A673 (cell line): ENCODE results near the gene FGF6. TPM values are rescaled to one million over a fixed set of nuclear protein-coding genes. Genes with fewer than 3 reads are reported as not detected.

Source experiments
- BruUV-seq: library from RNA; stranded (reverse); fragments of 400-500 nt; replicated peaks from 2 replicates; lab custom pipeline; 2021; lab: Mats Ljungman, UMichigan
- CTCF ChIA-PET: fragments of 300-600 bp; sonication (Branson Sonifier 250); formaldehyde crosslinking; loops from one replicate; lab custom pipeline; 2022; ENCODE audit warnings: antibody characterized with exemption; lab: Charles Lee
- POLR2A ChIA-PET: fragments of 300-600 bp; sonication (Branson Sonifier 250); formaldehyde crosslinking; loops from one replicate; lab custom pipeline; 2022; ENCODE audit warnings: antibody characterized with exemption; ENCODE audit not compliant: low non-redundant PET; lab: Charles Lee
- DNase-seq: peaks from one replicate; pipeline ENCODE4 v3.0.0-alpha.2; 2015; ENCODE audit warnings: low spot score
- H3K27ac ChIP-seq: fragments of 200-600 bp; sonication (generic); 2 replicates; pipeline ENCODE4 v1.5.1; 2016; ENCODE audit warnings: mixed run types, low read depth, mild to moderate bottlenecking, mixed read lengths, antibody characterized with exemption, low read length; ENCODE audit not compliant: poor library complexity, severe bottlenecking
- H3K27me3 ChIP-seq: fragments of 200-600 bp; sonication (generic); replicated peaks from 2 replicates; pipeline ENCODE4 v1.6.1; 2017; ENCODE audit warnings: mixed run types, low read depth, mild to moderate bottlenecking, mixed read lengths, antibody characterized with exemption, low read length; ENCODE audit not compliant: insufficient read depth, poor library complexity
- H3K36me3 ChIP-seq: fragments of 200-600 bp; sonication (generic); 2 replicates; pipeline ENCODE4 v1.6.1; 2016; ENCODE audit warnings: mixed run types, mild to moderate bottlenecking, mixed read lengths, antibody characterized with exemption, low read length; ENCODE audit not compliant: insufficient read depth, poor library complexity, severe bottlenecking
- H3K4me1 ChIP-seq: fragments of 200-600 bp; sonication (generic); 2 replicates; pipeline ENCODE4 v1.6.1; 2017; ENCODE audit warnings: mixed run types, mild to moderate bottlenecking, mixed read lengths, antibody characterized with exemption, low read length; ENCODE audit not compliant: insufficient read depth, poor library complexity, severe bottlenecking
- H3K4me3 ChIP-seq: fragments of 200-600 bp; sonication (generic); 2 replicates; pipeline ENCODE4 v1.5.1; 2016; ENCODE audit warnings: low read depth, mixed run types, mild to moderate bottlenecking, mixed read lengths, low read length; ENCODE audit not compliant: poor library complexity, severe bottlenecking
- H3K9me3 ChIP-seq: fragments of 200-600 bp; sonication (generic); 2 replicates; pipeline ENCODE4 v1.6.1; 2016; ENCODE audit warnings: mixed run types, low read depth, mild to moderate bottlenecking, mixed read lengths, antibody characterized with exemption, low read length; ENCODE audit not compliant: poor library complexity, severe bottlenecking
- EZH2 ChIP-seq: fragments of 200-600 bp; sonication (generic); IDR thresholded peaks from 2 replicates; pipeline ENCODE4 v1.6.1; 2017; ENCODE audit warnings: borderline replicate concordance, low read depth, mild to moderate bottlenecking, mixed read lengths, antibody characterized with exemption, low read length; ENCODE audit not compliant: poor library complexity, severe bottlenecking
- intact Hi-C: fragments of 100-400 bp; cut with micrococcal nuclease; formaldehyde crosslinking; loops from one replicate; pipeline ENCODE4 v1.10.0; 2022; ENCODE audit not compliant: unreplicated experiment
- total RNA-seq: library from RNA; stranded (reverse); gene quantifications from 2 replicates; pipeline ENCODE4 v1.2.3, GENCODE V29; 2021
- TF ChIP-seq, protein P1 (sequence below): fragments of 300-800, 200-600 bp; sonication (generic); conservative IDR thresholded peaks from 2 replicates; pipeline ENCODE4 v1.5.1; 2017; ENCODE audit warnings: low read depth, mild to moderate bottlenecking, antibody characterized with exemption, low read length, moderate library complexity, mixed read lengths

The FGF6 gene
- total RNA-seq, 1 experiment from 2014 or later, result not detected

DNA sequence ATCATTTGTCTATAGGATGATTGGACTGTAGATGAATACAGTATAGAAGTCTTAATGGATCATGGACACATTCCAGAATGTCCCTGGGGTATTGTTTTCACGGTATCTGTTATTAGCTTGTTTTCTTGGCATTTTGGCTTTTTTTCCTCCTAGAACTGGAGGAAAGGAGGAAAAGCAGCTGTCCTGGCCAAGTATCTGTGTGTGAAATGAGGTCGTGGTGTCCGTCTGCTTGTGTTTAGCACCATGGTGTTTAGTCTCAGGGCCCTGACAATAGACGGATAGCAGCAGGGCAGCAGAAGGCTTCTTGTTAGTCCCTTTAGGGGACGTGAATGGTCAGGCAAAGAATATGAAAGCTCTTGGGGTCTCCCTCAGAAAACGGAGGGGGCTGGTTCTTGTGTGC lies 21.2 kb downstream of the FGF6 start:
- intact Hi-C loops, result no loop called here
- POLR2A ChIA-PET, result interaction anchor here (0.6 kb wide), 1 partner anchor 100 kb away, joined by 4 read pairs; no protein-coding TSS in a partner anchor
- H3K27ac ChIP-seq, result no peak overlapping the region
- no peaks in the 10 kb centered on the region for H3K4me1 ChIP-seq
- H3K27me3 ChIP-seq, result no peaks in the 10 kb centered on the region
- H3K36me3 ChIP-seq, result no peaks in the 10 kb centered on the region
- no TSS peak for BruUV-seq
- H3K9me3 ChIP-seq, result no peaks in the 10 kb centered on the region
- no peak overlapping the region for H3K4me3 ChIP-seq
- DNase-seq, result no peak
- CTCF ChIA-PET, result no interaction called here
- TF ChIP-seq, protein P1, sequence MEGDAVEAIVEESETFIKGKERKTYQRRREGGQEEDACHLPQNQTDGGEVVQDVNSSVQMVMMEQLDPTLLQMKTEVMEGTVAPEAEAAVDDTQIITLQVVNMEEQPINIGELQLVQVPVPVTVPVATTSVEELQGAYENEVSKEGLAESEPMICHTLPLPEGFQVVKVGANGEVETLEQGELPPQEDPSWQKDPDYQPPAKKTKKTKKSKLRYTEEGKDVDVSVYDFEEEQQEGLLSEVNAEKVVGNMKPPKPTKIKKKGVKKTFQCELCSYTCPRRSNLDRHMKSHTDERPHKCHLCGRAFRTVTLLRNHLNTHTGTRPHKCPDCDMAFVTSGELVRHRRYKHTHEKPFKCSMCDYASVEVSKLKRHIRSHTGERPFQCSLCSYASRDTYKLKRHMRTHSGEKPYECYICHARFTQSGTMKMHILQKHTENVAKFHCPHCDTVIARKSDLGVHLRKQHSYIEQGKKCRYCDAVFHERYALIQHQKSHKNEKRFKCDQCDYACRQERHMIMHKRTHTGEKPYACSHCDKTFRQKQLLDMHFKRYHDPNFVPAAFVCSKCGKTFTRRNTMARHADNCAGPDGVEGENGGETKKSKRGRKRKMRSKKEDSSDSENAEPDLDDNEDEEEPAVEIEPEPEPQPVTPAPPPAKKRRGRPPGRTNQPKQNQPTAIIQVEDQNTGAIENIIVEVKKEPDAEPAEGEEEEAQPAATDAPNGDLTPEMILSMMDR, result no peak
- no peak for TF ChIP-seq EZH2

DNA sequence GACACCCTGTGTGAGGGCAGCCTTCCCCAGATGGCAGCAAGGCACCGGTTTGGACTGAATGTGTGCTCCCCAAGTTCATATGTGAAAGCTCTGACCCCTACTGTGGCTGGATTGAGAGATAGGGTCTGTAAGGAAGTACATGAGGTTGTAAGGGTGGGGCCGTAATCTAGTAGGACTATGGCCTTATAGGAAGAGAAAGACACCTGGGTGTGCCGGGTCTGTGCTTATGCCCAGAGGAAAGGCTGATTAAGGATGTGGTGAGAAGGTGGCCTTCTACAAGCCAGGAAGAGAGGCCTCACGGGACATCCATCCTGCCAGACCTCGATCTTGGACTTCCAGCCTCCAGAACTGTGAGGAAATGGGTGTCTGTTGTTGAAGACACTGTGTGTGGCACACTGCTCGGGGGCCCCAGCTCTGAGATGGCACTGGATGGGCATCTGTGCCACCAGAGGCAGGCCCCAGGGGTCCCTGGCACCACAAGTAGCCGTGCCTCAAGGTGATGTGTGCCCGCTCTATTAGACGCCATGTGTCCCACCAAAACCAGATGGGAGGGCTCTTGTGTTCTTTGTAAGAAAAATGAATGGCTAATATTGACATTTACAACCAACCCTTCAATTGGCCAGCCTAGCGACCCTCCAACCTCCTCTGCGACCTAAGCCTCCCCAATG lies 22.0 kb downstream of the FGF6 start:
- Histone ChIP-seq H3K36me3 (no peaks in the 10 kb centered on the region), H3K9me3 (no peaks in the 10 kb centered on the region), H3K4me3 (no peak overlapping the region), H3K27me3 (peaks cover 3% of the 10 kb centered on the region), H3K4me1 (no peaks in the 10 kb centered on the region), H3K27ac (no peak overlapping the region)
- no peak for DNase-seq
- POLR2A ChIA-PET, result no interaction called here
- BruUV-seq, result no TSS peak
- intact Hi-C loops, result no loop called here
- CTCF ChIA-PET, result no interaction called here
- TF ChIP-seq EZH2, result no peak
- TF ChIP-seq, protein P1, result no peak

DNA sequence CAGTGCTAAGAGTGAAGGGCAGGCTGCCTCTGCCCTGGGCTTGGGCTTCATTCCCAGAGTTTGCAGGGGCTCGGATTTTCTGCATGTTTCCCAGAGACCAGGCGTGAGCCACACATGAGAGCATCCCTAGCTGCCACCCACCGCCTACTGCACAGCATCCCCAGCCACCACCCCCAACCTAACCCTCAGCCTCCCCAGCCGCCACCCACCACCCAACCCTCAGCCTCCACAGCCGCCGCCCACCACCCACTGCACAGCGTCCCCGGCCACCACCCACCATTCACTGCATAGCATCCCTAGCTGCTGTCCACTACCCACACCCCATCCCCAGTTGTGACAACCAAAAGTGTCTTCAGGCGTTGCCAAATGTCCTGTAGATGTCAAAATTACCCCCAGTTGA lies 22.6 kb downstream of the FGF6 start:
- Histone ChIP-seq H3K27me3 (peaks cover 10% of the 10 kb centered on the region), H3K4me3 (no peak overlapping the region), H3K9me3 (no peaks in the 10 kb centered on the region), H3K36me3 (no peaks in the 10 kb centered on the region), H3K27ac (no peak overlapping the region), H3K4me1 (no peaks in the 10 kb centered on the region)
- intact Hi-C loops, result no loop called here
- ChIA-PET CTCF (no interaction called here), POLR2A (no interaction called here)
- TF ChIP-seq EZH2, result no peak
- TF ChIP-seq, protein P1, result no peak
- no peak for DNase-seq
- BruUV-seq, result no TSS peak
